ENCODE results near the gene GRB2. TPM values are rescaled to one million over a fixed set of nuclear protein-coding genes. Genes with fewer than 3 reads are reported as not detected.
A peak's percentile ranks its signal among the peaks of the same experiment; 100 is the strongest.
"Not testable (repeated sequence)": the region's sequence is repeated elsewhere in the genome, so short reads cannot be mapped to it uniquely, and the experiment has no call there.

GRB2 gene
- total RNA-seq, 1 experiment from 2014 or later, result 106 TPM

GRCh38 chr17:75388476-75389030 is 16.9 kb downstream of the GRB2 start:
- Histone ChIP-seq H3K4me1 (ENCODE audit: low read length) (peaks cover 69% of the 10 kb centered on the region), H3K27me3 (ENCODE audit: low read length) (no peaks in the 10 kb centered on the region)
- DNase-seq, result no peak

GRCh38 chr17:75387771-75388170 is 17.7 kb downstream of the GRB2 start:
- Histone ChIP-seq H2AFZ (ENCODE audit: low read length) (no peak overlapping the region), H3K4me3 (ENCODE audit: low read length) (no peak overlapping the region), H3K79me2 (ENCODE audit: low read length) (peaks cover 98% of the 10 kb centered on the region), H3K9me3 (ENCODE audit: low read length) (no peaks in the 10 kb centered on the region), H3K4me1 (ENCODE audit: low read length) (peaks cover 61% of the 10 kb centered on the region), H4K20me1 (ENCODE audit: insufficient read depth, low read depth, low read length) (peaks cover 49% of the 10 kb centered on the region), H3K9ac (ENCODE audit: low read length) (no peak overlapping the region), H3K27ac (ENCODE audit: low read length) (no peak overlapping the region), H3K4me2 (ENCODE audit: low read depth, low read length, poor library complexity, severe bottlenecking) (no peak overlapping the region), H3K36me3 (ENCODE audit: insufficient read depth, low read length) (peaks cover 45% of the 10 kb centered on the region), H3K27me3 (ENCODE audit: low read length) (no peaks in the 10 kb centered on the region), H3K9me2 (replicated peaks; ENCODE audit: insufficient read depth, low read length) (no peaks in the 10 kb centered on the region)
- no peak for DNase-seq

More at GRCh38 chr17:75388476-75389030, 16.9 kb downstream of the GRB2 start:
- no peak overlapping the region for H3K4me3 ChIP-seq (ENCODE audit: low read length)
- H2AFZ ChIP-seq (ENCODE audit: low read length), result no peak overlapping the region
- no peaks in the 10 kb centered on the region for H3K9me2 ChIP-seq (replicated peaks; ENCODE audit: insufficient read depth, low read length)
- H3K36me3 ChIP-seq (ENCODE audit: insufficient read depth, low read length), result peaks cover 46% of the 10 kb centered on the region
- no peak overlapping the region for H3K9ac ChIP-seq (ENCODE audit: low read length)
- no peak overlapping the region for H3K27ac ChIP-seq (ENCODE audit: low read length)
- H3K4me2 ChIP-seq (ENCODE audit: low read depth, low read length, poor library complexity, severe bottlenecking), result no peak overlapping the region
- H3K9me3 ChIP-seq (ENCODE audit: low read length), result no peaks in the 10 kb centered on the region
- peaks cover 48% of the 10 kb centered on the region for H4K20me1 ChIP-seq (ENCODE audit: insufficient read depth, low read depth, low read length)
- peaks cover 98% of the 10 kb centered on the region for H3K79me2 ChIP-seq (ENCODE audit: low read length)

GRCh38 chr17:75386430-75386829 is 19.0 kb downstream of the GRB2 start:
- Histone ChIP-seq H3K9me3 (ENCODE audit: low read length) (no peaks in the 10 kb centered on the region), H3K27me3 (ENCODE audit: low read length) (no peaks in the 10 kb centered on the region), H3K27ac (ENCODE audit: low read length) (no peak overlapping the region), H3K4me1 (ENCODE audit: low read length) (peaks cover 59% of the 10 kb centered on the region), H3K9ac (ENCODE audit: low read length) (no peak overlapping the region), H3K4me2 (ENCODE audit: low read depth, low read length, poor library complexity, severe bottlenecking) (no peak overlapping the region), H3K36me3 (ENCODE audit: insufficient read depth, low read length) (peaks cover 34% of the 10 kb centered on the region), H3K4me3 (ENCODE audit: low read length) (no peak overlapping the region), H3K9me2 (replicated peaks; ENCODE audit: insufficient read depth, low read length) (no peaks in the 10 kb centered on the region), H2AFZ (ENCODE audit: low read length) (no peak overlapping the region), H3K79me2 (ENCODE audit: low read length) (peaks cover 98% of the 10 kb centered on the region), H4K20me1 (ENCODE audit: insufficient read depth, low read depth, low read length) (peaks cover 41% of the 10 kb centered on the region)
- DNase-seq, result no peak

- no peaks in the 10 kb centered on the region for H3K9me2 ChIP-seq (replicated peaks; ENCODE audit: insufficient read depth, low read length)
- H3K4me3 ChIP-seq (ENCODE audit: low read length), result no peak overlapping the region
- H3K27ac ChIP-seq (ENCODE audit: low read length), result no peak overlapping the region
- H3K79me2 ChIP-seq (ENCODE audit: low read length), result peaks cover 98% of the 10 kb centered on the region
- no peak overlapping the region for H3K4me2 ChIP-seq (ENCODE audit: low read depth, low read length, poor library complexity, severe bottlenecking)
- no peak overlapping the region for H2AFZ ChIP-seq (ENCODE audit: low read length)
- H4K20me1 ChIP-seq (ENCODE audit: insufficient read depth, low read depth, low read length), result peaks cover 38% of the 10 kb centered on the region
- DNase-seq, result no peak
- peaks cover 57% of the 10 kb centered on the region for H3K4me1 ChIP-seq (ENCODE audit: low read length)
- H3K27me3 ChIP-seq (ENCODE audit: low read length), result no peaks in the 10 kb centered on the region
- H3K9me3 ChIP-seq (ENCODE audit: low read length), result no peaks in the 10 kb centered on the region
- H3K9ac ChIP-seq (ENCODE audit: low read length), result no peak overlapping the region
- peaks cover 19% of the 10 kb centered on the region; the same call in 1 of the 2 replicates for H3K36me3 ChIP-seq (ENCODE audit: insufficient read depth, low read length)
Observed at GRCh38 chr17:75384751-75385150, 20.7 kb downstream of the GRB2 start.

GRCh38 chr17:75383842-75384195 is 21.7 kb downstream of the GRB2 start:
- Histone ChIP-seq H3K36me3 (ENCODE audit: insufficient read depth, low read length) (peaks cover 13% of the 10 kb centered on the region; the same call in 1 of the 2 replicates), H4K20me1 (ENCODE audit: insufficient read depth, low read depth, low read length) (peaks cover 32% of the 10 kb centered on the region), H3K4me1 (ENCODE audit: low read length) (peaks cover 56% of the 10 kb centered on the region), H3K4me2 (ENCODE audit: low read depth, low read length, poor library complexity, severe bottlenecking) (no peak overlapping the region), H2AFZ (ENCODE audit: low read length) (no peak overlapping the region), H3K4me3 (ENCODE audit: low read length) (no peak overlapping the region), H3K79me2 (ENCODE audit: low read length) (peaks cover 100% of the 10 kb centered on the region), H3K9ac (ENCODE audit: low read length) (no peak overlapping the region), H3K9me2 (replicated peaks; ENCODE audit: insufficient read depth, low read length) (no peaks in the 10 kb centered on the region), H3K27me3 (ENCODE audit: low read length) (no peaks in the 10 kb centered on the region), H3K9me3 (ENCODE audit: low read length) (no peaks in the 10 kb centered on the region), H3K27ac (ENCODE audit: low read length) (no peak overlapping the region)
- DNase-seq, result no peak

- Histone ChIP-seq H3K79me2 (ENCODE audit: low read length) (peaks cover 99% of the 10 kb centered on the region), H3K4me3 (ENCODE audit: low read length) (no peak overlapping the region), H3K27me3 (ENCODE audit: low read length) (no peaks in the 10 kb centered on the region), H3K9ac (ENCODE audit: low read length) (no peak overlapping the region), H3K9me3 (ENCODE audit: low read length) (no peaks in the 10 kb centered on the region), H3K4me1 (ENCODE audit: low read length) (peaks cover 49% of the 10 kb centered on the region), H4K20me1 (ENCODE audit: insufficient read depth, low read depth, low read length) (peaks cover 29% of the 10 kb centered on the region), H3K4me2 (ENCODE audit: low read depth, low read length, poor library complexity, severe bottlenecking) (no peak overlapping the region), H3K9me2 (replicated peaks; ENCODE audit: insufficient read depth, low read length) (no peaks in the 10 kb centered on the region), H3K36me3 (ENCODE audit: insufficient read depth, low read length) (peaks cover 4% of the 10 kb centered on the region; the same call in 1 of the 2 replicates), H3K27ac (ENCODE audit: low read length) (peak overlapping the region; percentile 2; the same call in 1 of the 2 replicates), H2AFZ (ENCODE audit: low read length) (no peak overlapping the region)
- no peak for DNase-seq
Observed at GRCh38 chr17:75380750-75381149, 24.7 kb downstream of the GRB2 start.

GRCh38 chr17:75380315-75380714 is 25.2 kb downstream of the GRB2 start:
- no peak for DNase-seq
- Histone ChIP-seq H3K27me3 (ENCODE audit: low read length) (no peaks in the 10 kb centered on the region), H3K9me3 (ENCODE audit: low read length) (no peaks in the 10 kb centered on the region), H3K4me2 (ENCODE audit: low read depth, low read length, poor library complexity, severe bottlenecking) (no peak overlapping the region), H3K36me3 (ENCODE audit: insufficient read depth, low read length) (peaks cover 6% of the 10 kb centered on the region), H3K9me2 (replicated peaks; ENCODE audit: insufficient read depth, low read length) (no peaks in the 10 kb centered on the region), H3K9ac (ENCODE audit: low read length) (no peak overlapping the region), H3K4me3 (ENCODE audit: low read length) (no peak overlapping the region), H3K27ac (ENCODE audit: low read length) (0 out of 2 replicates have a peak overlapping the region, but pooled peaks have one; percentile 2), H3K79me2 (ENCODE audit: low read length) (peaks cover 98% of the 10 kb centered on the region), H3K4me1 (ENCODE audit: low read length) (peaks cover 46% of the 10 kb centered on the region), H4K20me1 (ENCODE audit: insufficient read depth, low read depth, low read length) (peaks cover 29% of the 10 kb centered on the region), H2AFZ (ENCODE audit: low read length) (no peak overlapping the region)

- Histone ChIP-seq H4K20me1 (ENCODE audit: insufficient read depth, low read depth, low read length) (peaks cover 25% of the 10 kb centered on the region), H3K79me2 (ENCODE audit: low read length) (peaks cover 98% of the 10 kb centered on the region), H3K4me1 (ENCODE audit: low read length) (peaks cover 50% of the 10 kb centered on the region)
- H3K27me3 ChIP-seq (ENCODE audit: low read length); H3K9me3 ChIP-seq (ENCODE audit: low read length); H3K4me3 ChIP-seq (ENCODE audit: low read length); DNase-seq; H2AFZ ChIP-seq (ENCODE audit: low read length); H3K9me2 ChIP-seq (replicated peaks; ENCODE audit: insufficient read depth, low read length); H3K4me2 ChIP-seq (ENCODE audit: low read depth, low read length, poor library complexity, severe bottlenecking); H3K27ac ChIP-seq (ENCODE audit: low read length); H3K9ac ChIP-seq (ENCODE audit: low read length); H3K36me3 ChIP-seq (ENCODE audit: insufficient read depth, low read length): not testable (repeated sequence)
Observed at GRCh38 chr17:75379426-75379825, 26.1 kb downstream of the GRB2 start.

Measured in Karpas-422 (cell line).